ENCODE measurements around the gene NEDD9. TPM values are rescaled to one million over a fixed set of nuclear protein-coding genes. Genes with fewer than 3 reads are reported as not detected.

The NEDD9 gene
- total RNA-seq, 4 donors from 2014 or later, result 19.8 to 49.4 (median 35.6) TPM

DNA sequence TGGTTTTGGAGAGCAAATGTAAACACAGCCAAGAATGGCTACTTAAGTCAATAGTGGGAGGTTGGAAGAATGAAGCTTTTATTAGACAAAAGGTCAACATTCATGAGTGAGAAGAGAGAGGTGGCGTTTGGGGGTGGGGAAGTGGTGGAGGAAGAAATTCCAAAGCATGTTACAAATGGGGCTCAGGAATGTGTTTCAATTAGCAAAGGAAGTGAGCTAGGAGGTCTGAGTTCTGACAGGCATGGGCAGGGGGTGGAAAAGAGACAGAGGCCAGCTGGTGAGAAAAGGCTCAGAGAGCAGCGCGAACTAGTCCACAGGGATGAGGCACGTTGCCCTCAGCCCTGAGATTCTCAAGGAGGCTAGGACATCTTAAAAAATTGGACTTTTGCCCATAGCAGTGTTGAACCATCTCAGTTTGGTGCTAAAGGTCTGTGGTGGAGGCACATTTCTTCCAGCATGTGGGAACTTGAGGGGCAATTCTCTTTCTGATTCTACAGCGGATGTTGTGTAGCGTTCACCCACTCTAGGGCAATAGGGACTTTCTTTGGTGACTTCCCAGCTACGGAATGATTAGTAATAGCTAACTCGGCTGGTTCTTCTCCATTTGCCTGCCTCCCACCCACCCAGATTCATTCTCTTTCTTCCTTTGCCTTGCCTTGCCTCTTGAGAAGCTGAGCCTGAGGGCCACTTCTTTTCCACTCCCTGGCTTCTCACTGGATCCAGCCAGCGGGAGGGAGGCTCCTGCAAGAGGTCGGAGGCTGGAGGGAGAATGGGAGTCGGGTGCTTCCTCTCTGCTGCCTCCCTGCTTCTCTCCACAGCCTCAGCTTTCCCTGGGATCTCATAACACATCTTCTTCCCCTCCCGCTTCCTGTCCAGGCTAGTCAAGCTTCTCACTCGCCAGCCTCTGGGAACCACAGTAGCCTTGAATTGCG, 45.1 kb upstream of the NEDD9 start:
- Histone ChIP-seq H3K4me3 (no peak overlapping the region), H3K9me3 (no peaks in the 10 kb centered on the region), H3K4me1 (no peaks in the 10 kb centered on the region), H3K27ac (no peak overlapping the region), H3K36me3 (no peaks in the 10 kb centered on the region), H3K27me3 (no peaks in the 10 kb centered on the region)
- in situ Hi-C loops (cut with MboI; ENCODE audit: low sequenced_read_pairs in 4 of 4), result no loop called here
- ATAC-seq (no peak), DNase-seq (no peak)
- TF ChIP-seq, protein P1, sequence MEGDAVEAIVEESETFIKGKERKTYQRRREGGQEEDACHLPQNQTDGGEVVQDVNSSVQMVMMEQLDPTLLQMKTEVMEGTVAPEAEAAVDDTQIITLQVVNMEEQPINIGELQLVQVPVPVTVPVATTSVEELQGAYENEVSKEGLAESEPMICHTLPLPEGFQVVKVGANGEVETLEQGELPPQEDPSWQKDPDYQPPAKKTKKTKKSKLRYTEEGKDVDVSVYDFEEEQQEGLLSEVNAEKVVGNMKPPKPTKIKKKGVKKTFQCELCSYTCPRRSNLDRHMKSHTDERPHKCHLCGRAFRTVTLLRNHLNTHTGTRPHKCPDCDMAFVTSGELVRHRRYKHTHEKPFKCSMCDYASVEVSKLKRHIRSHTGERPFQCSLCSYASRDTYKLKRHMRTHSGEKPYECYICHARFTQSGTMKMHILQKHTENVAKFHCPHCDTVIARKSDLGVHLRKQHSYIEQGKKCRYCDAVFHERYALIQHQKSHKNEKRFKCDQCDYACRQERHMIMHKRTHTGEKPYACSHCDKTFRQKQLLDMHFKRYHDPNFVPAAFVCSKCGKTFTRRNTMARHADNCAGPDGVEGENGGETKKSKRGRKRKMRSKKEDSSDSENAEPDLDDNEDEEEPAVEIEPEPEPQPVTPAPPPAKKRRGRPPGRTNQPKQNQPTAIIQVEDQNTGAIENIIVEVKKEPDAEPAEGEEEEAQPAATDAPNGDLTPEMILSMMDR (IDR thresholded peaks at IDR 0.05 in 4 of 5, conservative IDR thresholded peaks at IDR 0.05 in 1 of 5), result no peak
- TF ChIP-seq POLR2A (IDR thresholded peaks at IDR 0.05), result no peak
- intact Hi-C loops (cut with DNase I; ENCODE audit: low total_unique reads), result no loop called here

DNA sequence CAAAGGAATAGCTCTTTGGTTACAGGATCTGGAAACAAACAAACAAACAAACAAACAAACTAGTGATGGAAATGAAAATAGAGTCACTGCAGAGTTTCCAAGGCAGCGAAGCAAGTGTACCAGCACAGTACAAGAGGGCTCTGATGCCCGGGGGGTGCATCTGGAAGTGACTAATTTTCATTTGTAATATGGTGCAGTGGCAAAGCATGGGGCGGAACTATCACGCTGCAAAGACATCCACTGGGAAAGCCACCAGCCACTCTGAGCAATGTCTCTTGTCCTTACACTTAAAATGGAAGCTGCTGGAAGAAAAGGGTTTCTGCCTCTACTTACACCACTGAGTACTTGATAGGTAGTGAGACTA, 44.4 kb upstream of the NEDD9 start:
- intact Hi-C loops (cut with DNase I; ENCODE audit: low total_unique reads), result no loop called here
- no peak for DNase-seq
- Histone ChIP-seq H3K4me1 (no peaks in the 10 kb centered on the region), H3K4me3 (no peak overlapping the region), H3K9me3 (no peaks in the 10 kb centered on the region), H3K27ac (no peak overlapping the region), H3K27me3 (no peaks in the 10 kb centered on the region), H3K36me3 (no peaks in the 10 kb centered on the region)
- in situ Hi-C loops (cut with MboI; ENCODE audit: low sequenced_read_pairs in 4 of 4), result no loop called here
- ATAC-seq, result no peak
- TF ChIP-seq, protein P1 (IDR thresholded peaks at IDR 0.05 in 4 of 5, conservative IDR thresholded peaks at IDR 0.05 in 1 of 5), result no peak
- TF ChIP-seq POLR2A (IDR thresholded peaks at IDR 0.05), result no peak

DNA sequence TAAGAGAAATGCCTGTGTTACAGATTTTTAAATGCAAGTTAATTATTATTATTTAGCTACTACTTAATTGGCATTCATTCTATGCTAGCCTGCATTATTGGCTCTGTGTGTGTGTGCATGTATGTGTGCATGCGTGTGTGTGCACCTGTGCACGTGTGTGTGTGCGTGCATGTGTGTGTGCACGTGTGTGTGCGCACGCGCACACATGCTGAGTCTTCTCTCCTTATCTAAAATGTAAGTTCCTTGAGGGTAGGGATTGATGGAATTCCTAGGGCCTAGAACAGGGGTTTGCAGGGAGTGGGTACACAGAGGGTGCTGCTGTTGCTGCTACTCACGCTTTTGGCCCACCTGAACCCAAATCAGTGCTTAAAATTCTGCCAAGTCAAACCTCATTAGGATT, 43.8 kb upstream of the NEDD9 start:
- TF ChIP-seq, protein P1 (IDR thresholded peaks at IDR 0.05 in 4 of 5, conservative IDR thresholded peaks at IDR 0.05 in 1 of 5), result no peak
- TF ChIP-seq POLR2A (IDR thresholded peaks at IDR 0.05), result no peak
- Histone ChIP-seq H3K27ac (no peak overlapping the region), H3K27me3 (no peaks in the 10 kb centered on the region), H3K36me3 (no peaks in the 10 kb centered on the region), H3K4me1 (no peaks in the 10 kb centered on the region), H3K4me3 (no peak overlapping the region), H3K9me3 (no peaks in the 10 kb centered on the region)
- no peak for ATAC-seq
- in situ Hi-C loops (cut with MboI; ENCODE audit: low sequenced_read_pairs in 4 of 4) (no loop called here), intact Hi-C loops (cut with DNase I; ENCODE audit: low total_unique reads) (no loop called here)
- no peak for DNase-seq

DNA sequence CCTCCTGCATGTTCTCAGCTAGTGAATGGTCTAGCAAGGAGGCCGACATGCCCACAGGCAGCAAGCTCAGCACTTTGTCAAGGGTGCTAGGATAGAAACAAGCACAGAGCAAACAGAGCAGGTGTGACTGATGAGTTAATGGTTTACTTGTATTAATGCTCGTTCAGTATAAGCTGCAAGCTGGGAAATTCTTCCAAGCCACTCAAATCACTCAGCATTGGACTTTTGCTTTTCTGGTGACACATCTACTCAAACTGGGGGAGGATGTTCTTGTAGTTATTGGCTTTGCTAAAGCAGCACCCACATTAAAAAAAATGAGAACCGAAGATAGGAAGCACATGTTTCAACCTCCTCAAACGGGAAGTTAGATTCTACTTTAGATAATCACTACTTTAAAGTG, 43.1 kb upstream of the NEDD9 start:
- intact Hi-C loops (cut with DNase I; ENCODE audit: low total_unique reads), result no loop called here

More for the DNA sequence above, 43.1 kb upstream of the NEDD9 start:
- Histone ChIP-seq H3K36me3 (no peaks in the 10 kb centered on the region), H3K9me3 (no peaks in the 10 kb centered on the region), H3K4me3 (no peak overlapping the region), H3K27me3 (no peaks in the 10 kb centered on the region), H3K27ac (no peak overlapping the region), H3K4me1 (no peaks in the 10 kb centered on the region)
- no peak for TF ChIP-seq POLR2A (IDR thresholded peaks at IDR 0.05)
- TF ChIP-seq, protein P1 (IDR thresholded peaks at IDR 0.05 in 4 of 5, conservative IDR thresholded peaks at IDR 0.05 in 1 of 5), result no peak
- DNase-seq (no peak), ATAC-seq (no peak)
- in situ Hi-C loops (cut with MboI; ENCODE audit: low sequenced_read_pairs in 4 of 4), result no loop called here

All from gastrocnemius medialis (tissue), 4 donors.